ENCODE data around the gene SLC6A18.

The SLC6A18 gene, protein sequence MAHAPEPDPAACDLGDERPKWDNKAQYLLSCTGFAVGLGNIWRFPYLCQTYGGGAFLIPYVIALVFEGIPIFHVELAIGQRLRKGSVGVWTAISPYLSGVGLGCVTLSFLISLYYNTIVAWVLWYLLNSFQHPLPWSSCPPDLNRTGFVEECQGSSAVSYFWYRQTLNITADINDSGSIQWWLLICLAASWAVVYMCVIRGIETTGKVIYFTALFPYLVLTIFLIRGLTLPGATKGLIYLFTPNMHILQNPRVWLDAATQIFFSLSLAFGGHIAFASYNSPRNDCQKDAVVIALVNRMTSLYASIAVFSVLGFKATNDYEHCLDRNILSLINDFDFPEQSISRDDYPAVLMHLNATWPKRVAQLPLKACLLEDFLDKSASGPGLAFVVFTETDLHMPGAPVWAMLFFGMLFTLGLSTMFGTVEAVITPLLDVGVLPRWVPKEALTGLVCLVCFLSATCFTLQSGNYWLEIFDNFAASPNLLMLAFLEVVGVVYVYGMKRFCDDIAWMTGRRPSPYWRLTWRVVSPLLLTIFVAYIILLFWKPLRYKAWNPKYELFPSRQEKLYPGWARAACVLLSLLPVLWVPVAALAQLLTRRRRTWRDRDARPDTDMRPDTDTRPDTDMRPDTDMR

DNA sequence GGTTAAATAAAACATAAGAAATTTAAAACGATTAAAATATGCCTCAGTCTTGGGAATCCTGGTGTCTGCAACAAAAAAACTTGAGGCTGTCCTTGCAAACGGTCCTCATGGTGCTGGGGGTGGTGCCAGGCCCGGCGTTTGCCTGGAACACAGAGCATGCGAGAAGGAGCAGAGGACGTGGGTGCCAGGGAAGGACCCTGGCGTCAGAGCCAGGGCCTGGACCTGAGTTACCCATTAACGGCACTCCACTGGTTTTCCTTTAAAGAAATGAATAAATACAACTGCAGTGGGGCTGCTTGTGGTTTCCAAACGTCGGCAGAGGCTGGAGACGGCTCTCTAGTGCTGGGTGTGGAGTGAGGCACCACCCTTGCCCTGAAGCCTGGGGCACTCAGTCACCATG lies at the start of gene SLC6A18:
Gene SLC6A18 (plus strand): TSS at position 301 of the 400 bp plus-strand sequence. CDS start 97 bp downstream, at position 398.
- no peak within 1 kb of the TSS for H3K27ac ChIP-seq
- no peak for TF ChIP-seq ZFX (IDR thresholded peaks at IDR 0.05; ENCODE audit: borderline replicate concordance)
- TF ChIP-seq, protein P1, sequence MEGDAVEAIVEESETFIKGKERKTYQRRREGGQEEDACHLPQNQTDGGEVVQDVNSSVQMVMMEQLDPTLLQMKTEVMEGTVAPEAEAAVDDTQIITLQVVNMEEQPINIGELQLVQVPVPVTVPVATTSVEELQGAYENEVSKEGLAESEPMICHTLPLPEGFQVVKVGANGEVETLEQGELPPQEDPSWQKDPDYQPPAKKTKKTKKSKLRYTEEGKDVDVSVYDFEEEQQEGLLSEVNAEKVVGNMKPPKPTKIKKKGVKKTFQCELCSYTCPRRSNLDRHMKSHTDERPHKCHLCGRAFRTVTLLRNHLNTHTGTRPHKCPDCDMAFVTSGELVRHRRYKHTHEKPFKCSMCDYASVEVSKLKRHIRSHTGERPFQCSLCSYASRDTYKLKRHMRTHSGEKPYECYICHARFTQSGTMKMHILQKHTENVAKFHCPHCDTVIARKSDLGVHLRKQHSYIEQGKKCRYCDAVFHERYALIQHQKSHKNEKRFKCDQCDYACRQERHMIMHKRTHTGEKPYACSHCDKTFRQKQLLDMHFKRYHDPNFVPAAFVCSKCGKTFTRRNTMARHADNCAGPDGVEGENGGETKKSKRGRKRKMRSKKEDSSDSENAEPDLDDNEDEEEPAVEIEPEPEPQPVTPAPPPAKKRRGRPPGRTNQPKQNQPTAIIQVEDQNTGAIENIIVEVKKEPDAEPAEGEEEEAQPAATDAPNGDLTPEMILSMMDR (IDR thresholded peaks at IDR 0.05): no peak

DNA sequence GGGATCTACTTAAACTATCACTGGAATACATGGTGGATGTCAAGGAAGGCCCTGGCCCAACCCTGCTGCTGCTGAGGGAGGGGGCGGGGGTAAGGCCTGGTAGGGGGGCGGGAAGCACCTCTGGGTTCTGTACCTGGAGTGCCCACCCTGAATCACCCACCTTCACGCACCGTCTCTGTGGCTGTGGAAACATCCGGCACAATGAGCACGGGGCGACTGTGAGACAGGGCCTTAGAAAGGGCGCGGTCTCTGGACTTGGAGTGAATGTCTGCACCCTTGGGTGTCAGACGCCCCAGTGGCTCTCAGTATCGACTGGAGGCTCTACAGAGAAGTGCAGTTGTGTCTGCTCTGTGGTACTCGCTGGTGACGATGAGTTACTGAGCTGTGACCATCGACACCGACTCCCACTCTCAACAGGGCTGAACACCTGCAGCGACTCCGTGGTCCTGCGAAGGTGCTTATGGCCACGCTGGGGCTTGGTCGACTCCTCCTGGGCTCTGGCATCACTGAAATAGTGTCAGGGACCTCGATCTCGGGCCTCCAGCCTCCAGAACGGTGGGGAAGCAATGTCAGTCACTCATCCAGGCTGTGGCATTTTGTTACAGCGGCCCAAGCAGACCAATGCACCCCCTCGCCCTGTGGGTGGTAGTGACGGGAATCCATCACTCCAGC lies 49.2 kb upstream of the SLC6A18 start:
- TF ChIP-seq, protein P1 (IDR thresholded peaks at IDR 0.05): no peak
- no peak for TF ChIP-seq ZFX (IDR thresholded peaks at IDR 0.05; ENCODE audit: borderline replicate concordance)

DNA sequence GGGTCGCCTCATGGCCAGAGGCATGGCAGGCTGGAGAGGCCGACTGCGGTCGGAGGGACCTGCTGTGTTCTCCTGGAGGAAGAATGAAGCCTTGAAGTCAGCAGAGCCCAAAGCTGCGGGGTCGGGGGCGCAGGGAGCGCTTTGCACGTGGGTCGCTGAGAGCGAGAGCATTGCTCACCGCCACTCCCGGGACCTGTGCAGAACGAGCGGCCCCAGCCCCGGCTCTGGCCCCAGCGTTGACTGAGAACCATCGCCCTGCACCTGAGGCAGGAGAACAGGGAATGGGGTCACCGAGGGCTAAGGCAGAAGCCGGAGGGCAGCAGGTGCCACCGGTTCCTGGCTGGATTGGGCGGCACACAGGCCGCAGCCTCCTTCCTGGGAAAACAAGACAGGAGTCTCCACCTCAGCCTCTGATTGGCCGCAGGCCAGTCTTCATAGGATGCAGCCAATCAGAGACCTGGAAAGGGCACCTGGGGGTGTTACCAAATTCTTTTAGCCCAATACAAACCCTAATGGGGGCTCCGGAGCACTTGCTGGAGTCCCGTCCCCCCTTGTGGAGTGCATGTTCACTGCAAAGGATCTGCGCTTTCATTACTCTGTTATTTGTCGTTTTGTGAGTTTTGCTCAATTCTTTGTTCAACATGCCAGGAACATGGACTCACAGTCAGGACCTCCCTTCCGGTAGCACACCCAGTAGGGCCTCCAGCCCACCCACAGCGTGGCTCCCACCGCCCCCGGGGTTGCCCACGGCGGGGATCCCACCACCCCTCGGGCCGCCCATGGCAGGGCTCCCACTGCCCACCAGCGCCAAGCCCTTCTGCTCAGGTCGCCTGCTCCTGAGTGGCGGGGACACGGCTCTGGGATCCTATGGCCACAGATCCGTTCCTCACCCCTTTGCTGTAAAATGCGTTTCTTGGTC lies 48.4 kb upstream of the SLC6A18 start:
- TF ChIP-seq ZFX (IDR thresholded peaks at IDR 0.05; ENCODE audit: borderline replicate concordance): no peak
- TF ChIP-seq, protein P1 (IDR thresholded peaks at IDR 0.05): no peak
- H3K27ac ChIP-seq: no peak overlapping the region

More for the DNA sequence above, 49.2 kb upstream of the SLC6A18 start:
- H3K27ac ChIP-seq: no peak overlapping the region

DNA sequence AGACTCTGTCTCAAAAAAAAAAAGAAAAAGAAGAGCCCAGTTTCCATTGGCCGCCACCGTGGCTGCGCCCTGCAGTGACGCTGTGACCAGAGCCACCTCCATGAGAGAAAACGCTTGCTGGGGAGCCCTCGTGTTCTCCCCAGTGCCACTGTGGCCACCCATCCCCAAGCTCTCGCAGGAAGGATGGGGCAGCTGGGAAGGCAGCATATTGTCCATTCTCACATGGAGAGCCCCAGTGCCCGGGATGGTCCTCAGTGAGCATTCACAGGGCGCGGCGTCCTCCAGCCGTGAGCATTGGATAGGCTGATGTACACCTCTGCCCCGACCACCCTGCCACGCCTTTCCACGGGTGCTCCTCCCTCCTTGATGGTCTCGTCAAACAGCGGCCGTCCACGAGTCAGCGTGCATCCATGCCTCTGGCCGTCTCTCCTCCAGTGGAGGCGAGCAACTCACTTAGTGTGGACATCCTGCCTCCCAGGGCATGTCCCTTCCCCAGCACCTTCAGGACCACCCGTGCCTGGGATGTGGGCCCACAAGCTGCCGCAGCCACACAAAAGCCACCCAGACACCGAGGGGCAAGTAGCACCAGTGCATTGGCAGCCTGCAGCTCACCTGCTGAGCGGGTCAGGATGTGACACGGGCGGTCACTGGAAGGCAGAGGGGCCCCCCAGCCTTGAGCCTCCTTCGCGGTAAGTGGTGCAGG lies 47.2 kb upstream of the SLC6A18 start:
- TF ChIP-seq, protein P1 (IDR thresholded peaks at IDR 0.05): no peak
- no peak for TF ChIP-seq ZFX (IDR thresholded peaks at IDR 0.05; ENCODE audit: borderline replicate concordance)
- H3K27ac ChIP-seq: no peak overlapping the region

DNA sequence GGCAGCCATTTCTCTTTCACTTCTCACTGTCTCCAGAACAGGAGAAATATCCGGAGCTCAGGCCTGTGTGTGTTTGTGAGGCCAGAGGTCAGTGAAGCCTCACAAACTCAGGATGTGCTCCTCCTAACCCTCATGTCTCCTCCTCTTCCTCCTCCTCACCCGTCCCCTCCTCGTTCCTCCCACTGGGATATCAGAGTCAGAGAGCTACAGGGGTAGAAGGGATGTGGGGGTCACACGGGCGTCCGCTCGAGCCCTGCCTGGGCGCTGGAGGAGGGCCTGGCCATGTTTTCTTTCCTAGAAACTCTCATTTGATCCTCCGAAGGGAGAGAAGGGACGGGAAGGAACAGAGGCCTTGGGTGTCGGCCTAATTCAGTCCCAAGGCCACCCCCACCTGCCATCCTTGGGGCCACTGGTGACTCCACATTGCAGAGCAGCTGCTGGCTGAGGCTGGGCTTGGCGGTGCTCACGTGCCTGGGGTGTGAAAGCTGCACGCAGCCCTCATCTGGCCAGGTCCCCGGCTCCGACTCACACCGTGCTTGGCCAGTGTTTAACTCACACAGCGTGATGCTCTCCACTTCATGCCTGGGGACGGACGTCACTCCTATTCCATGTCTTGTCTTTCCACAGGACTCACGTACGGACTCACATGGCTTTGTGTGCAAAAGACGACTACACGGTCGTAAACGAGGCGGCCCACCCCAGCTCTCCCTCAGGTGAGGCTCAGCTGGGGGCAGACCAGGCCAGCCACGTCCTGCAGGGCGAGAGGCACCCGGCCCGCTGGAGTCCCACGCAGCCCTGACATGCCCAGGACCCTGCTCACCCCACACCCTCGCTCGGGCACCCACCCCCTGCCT lies 46.4 kb upstream of the SLC6A18 start:
- no peak for TF ChIP-seq ZFX (IDR thresholded peaks at IDR 0.05; ENCODE audit: borderline replicate concordance)
- TF ChIP-seq, protein P1 (IDR thresholded peaks at IDR 0.05): no peak
- H3K27ac ChIP-seq: no peak overlapping the region

Data from 22Rv1 (cell line).